GM12874 (cell line): ENCODE results near the gene ZNF557.
"Not testable (repeated sequence)": the region's sequence is repeated elsewhere in the genome, so short reads cannot be mapped to it uniquely, and the experiment has no call there.

ENCODE experiments used
- TF ChIP-seq, protein P1 (sequence below): IDR thresholded peaks from 2 replicates; pipeline ENCODE4 v1.5.1; 2011; ENCODE audit warnings: low read depth, mild to moderate bottlenecking, control low read depth, low read length, moderate library complexity; ENCODE audit not compliant: insufficient read depth

Gene ZNF557

GRCh38 chr19:7069042-7069903 lies at the start of gene ZNF557:
ZNF557 (plus strand) TSS chr19:7069703; CDS start chr19:7075075, 5,372 bp downstream.
- TF ChIP-seq, protein P1, sequence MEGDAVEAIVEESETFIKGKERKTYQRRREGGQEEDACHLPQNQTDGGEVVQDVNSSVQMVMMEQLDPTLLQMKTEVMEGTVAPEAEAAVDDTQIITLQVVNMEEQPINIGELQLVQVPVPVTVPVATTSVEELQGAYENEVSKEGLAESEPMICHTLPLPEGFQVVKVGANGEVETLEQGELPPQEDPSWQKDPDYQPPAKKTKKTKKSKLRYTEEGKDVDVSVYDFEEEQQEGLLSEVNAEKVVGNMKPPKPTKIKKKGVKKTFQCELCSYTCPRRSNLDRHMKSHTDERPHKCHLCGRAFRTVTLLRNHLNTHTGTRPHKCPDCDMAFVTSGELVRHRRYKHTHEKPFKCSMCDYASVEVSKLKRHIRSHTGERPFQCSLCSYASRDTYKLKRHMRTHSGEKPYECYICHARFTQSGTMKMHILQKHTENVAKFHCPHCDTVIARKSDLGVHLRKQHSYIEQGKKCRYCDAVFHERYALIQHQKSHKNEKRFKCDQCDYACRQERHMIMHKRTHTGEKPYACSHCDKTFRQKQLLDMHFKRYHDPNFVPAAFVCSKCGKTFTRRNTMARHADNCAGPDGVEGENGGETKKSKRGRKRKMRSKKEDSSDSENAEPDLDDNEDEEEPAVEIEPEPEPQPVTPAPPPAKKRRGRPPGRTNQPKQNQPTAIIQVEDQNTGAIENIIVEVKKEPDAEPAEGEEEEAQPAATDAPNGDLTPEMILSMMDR = no peak

- TF ChIP-seq, protein P1 = not testable (repeated sequence)
Observed at GRCh38 chr19:7021331-7021730, 48.2 kb upstream of the ZNF557 start, which contains the start of gene MBD3L2B. MBD3L2B (minus strand) TSS chr19:7021431; CDS start chr19:7021397, 34 bp downstream.

- TF ChIP-seq, protein P1 = not testable (repeated sequence)
Observed at GRCh38 chr19:7030278-7030677, 39.2 kb upstream of the ZNF557 start, which contains the start of gene MBD3L5. MBD3L5 (plus strand) TSS chr19:7030578; CDS start chr19:7030612, 34 bp downstream.

DNA sequence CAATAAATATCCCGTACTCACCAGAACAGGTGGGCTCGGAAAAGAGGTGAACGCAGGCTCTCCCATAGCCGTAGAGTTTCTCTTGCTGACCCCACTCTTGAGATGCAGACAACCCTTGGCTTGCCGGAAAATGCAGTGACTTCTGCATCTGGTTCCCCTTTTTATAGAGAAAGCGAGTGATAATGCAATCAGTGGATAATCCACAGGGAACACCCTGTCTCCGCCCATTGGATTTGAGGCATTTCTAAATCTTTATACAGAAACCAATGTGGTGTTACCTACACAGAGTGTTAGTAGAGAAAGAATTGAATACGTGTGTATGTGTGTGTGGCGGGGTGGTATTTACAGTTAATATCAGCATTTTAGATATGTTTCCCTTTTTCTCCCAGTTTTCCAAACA lies 29.4 kb upstream of the ZNF557 start, which contains the start of gene MBD3L4:
Gene MBD3L4, minus strand, starts transcription at position 101 of the 400 bp plus-strand sequence. Its CDS starts 35 bp downstream, at position 66.
- TF ChIP-seq, protein P1 = not testable (repeated sequence)

GRCh38 chr19:7049021-7049420 lies 20.5 kb upstream of the ZNF557 start, which contains the start of gene MBD3L2:
MBD3L2 (plus strand) TSS chr19:7049321; CDS start chr19:7049374, 53 bp downstream.
- TF ChIP-seq, protein P1 = not testable (repeated sequence)

- TF ChIP-seq, protein P1 = not testable (repeated sequence)
Observed at GRCh38 chr19:7058576-7058975, 10.9 kb upstream of the ZNF557 start, which contains the start of gene MBD3L3. MBD3L3 (minus strand) TSS chr19:7058676; CDS start chr19:7058605, 71 bp downstream.

DNA sequence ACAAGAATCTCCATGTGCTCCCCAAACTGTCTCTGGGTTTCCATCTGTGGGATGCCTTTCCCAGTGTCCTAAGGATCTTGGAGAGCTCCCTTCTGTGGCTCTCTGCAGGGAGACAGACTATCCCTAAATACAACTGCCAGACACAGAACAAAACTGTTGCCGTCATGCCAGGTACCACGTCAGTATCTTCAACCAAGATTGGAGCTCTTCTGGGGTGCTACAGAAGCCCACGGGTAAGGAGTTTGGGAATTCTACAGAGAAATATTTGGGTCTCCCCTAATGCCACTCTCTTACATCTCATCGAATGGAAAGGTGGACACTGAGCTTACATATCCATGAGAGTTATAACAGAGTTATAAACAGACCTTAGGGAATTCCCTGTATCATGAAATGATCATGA lies 6.2 kb upstream of the ZNF557 start:
- TF ChIP-seq, protein P1 = no peak
